ENCODE data around the gene NBPF6.
"Not testable (repeated sequence)": the region's sequence is repeated elsewhere in the genome, so short reads cannot be mapped to it uniquely, and the experiment has no call there.

Gene NBPF6, protein sequence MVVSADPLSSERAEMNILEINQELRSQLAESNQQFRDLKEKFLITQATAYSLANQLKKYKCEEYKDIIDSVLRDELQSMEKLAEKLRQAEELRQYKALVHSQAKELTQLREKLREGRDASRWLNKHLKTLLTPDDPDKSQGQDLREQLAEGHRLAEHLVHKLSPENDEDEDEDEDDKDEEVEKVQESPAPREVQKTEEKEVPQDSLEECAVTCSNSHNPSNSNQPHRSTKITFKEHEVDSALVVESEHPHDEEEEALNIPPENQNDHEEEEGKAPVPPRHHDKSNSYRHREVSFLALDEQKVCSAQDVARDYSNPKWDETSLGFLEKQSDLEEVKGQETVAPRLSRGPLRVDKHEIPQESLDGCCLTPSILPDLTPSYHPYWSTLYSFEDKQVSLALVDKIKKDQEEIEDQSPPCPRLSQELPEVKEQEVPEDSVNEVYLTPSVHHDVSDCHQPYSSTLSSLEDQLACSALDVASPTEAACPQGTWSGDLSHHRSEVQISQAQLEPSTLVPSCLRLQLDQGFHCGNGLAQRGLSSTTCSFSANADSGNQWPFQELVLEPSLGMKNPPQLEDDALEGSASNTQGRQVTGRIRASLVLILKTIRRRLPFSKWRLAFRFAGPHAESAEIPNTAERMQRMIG

DNA sequence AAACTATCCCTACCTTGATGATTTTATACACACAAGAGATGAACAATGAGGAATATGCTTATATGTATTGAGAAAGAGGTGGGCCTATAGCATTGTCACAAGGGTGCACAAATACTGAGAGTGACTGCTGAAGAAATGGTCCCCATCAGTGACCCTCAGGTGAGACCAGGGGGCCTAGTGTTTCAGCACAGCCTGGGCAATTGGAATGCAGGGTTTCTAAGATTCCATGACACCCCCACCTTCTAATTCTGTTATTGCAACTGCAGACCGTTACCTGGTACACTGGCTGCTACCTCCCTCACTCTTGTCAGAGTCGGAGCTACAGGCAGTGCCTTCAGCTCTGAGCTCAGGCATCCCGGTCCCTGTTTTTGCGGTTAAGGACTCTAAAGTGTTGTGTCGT lies at the start of gene NBPF6:
NBPF6 (plus strand) TSS at position 301 of the 400 bp plus-strand sequence. CDS start 259 bp downstream, outside the sequence.
- not testable (repeated sequence) for DNase-seq (ENCODE audit: low spot score)

DNA sequence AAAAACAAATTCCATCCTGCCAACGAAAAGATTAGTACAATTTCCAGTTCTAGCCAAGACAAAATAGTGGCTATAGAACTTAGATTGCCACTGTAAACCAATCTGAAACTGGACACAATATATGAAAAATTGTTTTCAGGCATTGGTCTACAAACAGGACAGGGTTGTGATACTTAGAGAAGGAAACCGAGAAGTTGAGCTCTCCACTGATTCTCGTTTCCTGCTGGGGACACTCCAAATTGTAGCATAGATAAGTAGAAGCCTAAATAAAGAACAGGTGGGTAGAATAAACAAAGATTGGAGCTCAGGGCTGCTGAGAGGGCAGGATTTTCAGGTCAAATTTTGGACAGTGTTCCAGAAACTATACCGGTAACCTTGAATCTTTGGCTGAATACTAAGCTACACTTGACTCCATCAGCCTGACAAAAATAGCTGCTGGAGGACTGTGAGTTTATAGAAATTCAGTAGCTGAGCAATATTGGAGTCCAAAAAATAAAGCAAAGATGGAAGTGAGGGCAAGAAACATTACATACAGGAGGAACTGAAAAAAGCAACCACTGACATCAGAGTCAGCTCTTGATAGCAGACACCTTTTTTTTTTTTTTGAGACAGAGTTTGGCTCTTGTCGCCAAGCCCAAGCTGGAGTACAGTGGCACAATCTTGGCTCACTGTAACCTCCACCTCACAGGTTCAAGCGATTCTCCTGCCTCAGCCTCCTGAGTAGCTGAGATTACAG lies 38.9 kb upstream of the NBPF6 start:
- DNase-seq (ENCODE audit: low spot score), result not testable (repeated sequence)

DNA sequence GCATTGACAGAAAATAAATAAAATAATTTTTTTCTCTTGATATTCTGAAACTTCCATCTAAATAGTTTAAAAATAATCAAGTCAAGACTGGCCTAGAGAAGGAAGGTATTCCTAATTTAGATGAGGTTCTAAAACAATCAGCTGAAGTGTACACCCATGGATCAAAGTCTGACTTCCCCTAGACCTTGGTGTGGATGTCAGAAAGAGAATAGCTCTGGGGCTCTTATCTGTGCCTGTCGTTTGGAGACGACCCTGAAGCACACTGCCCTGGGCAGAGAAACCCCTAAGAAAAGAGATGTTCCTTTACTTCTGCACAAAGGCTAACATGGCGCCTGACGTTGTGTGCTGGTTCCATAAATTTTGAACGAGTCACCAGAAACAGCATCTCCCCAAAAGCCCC lies 30.0 kb upstream of the NBPF6 start:
- not testable (repeated sequence) for DNase-seq (ENCODE audit: low spot score)

DNA sequence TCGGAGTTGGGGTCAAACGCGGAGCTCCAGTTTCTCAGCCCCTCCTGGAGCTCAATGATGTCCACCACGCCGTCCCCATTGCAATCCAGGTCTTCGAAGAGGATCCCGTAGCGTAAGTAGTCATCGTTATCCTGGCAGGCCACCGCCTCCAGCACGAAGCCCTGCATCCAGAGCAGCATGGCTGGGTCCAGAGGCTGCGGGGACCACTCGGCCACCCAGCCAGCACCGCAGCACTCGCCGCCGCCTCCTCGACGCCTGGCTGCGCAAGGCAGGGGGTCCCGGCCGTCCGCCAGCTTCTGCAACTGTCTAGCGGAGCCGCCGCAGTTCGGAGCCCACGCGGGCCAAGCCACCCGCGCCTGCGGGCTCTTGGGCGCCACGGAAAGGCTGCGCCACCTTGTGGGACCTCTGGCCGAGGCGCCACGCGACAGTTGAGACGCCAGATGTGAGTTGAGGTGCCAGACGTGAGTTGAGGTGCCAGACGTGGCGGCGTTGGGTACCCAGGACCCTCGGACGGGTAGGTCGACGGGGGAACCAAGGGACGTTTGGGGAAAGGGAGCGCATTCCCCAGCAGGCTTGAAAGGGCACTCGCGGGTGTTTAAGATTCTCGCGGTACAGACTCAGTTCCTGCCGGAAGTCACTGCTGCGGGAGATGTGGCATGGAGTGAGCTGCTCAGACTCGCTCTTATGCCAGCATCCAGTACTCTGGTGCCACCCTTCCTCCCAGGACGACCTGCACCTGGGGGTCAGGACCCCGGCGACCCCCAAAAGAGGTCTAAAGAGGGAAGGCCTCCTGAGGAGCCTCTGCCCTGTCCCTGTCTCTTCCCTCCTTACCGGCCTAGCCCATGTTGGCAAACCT lies 28.9 kb upstream of the NBPF6 start:
- not testable (repeated sequence) for DNase-seq (ENCODE audit: low spot score)

DNA sequence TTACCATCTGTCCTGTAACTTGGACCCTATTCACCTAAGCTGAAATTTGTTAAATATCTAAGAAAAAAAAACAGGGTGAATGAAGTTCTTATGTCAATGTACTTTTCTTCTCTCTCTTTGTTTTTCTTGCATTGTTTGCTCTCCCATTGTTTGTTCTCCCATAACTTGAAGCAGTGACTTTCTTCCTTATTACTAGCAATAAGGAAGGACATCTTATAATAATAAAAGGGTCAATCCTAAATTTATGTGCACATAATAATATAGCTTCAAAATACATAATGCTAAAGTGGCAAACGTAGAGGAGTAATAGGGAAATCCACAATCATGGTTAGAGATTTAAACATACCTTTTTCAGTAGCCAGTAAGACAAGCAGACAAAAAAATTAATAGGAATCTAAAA lies 23.3 kb upstream of the NBPF6 start:
- DNase-seq (ENCODE audit: low spot score), result not testable (repeated sequence)

DNA sequence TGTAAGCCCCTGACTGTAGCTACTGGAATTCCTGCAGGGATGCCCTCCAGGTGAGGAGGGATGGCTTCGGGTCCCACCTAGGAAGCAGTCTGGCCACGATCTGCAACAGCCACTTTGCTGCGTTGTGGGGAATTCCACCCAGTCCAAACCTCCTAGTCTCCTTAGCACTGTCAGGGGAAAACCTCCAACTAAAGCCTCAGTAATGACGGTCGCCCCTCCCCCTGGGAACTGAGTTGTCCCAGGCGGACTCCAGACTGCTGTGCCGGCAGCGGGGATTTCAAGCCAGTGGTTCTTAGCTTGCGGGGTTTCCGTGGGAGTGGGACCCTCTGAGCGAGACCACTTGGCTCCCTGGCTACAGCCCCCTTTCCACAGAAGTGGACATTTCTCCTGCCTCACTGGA lies 18.1 kb upstream of the NBPF6 start:
- not testable (repeated sequence) for DNase-seq (ENCODE audit: low spot score)

DNA sequence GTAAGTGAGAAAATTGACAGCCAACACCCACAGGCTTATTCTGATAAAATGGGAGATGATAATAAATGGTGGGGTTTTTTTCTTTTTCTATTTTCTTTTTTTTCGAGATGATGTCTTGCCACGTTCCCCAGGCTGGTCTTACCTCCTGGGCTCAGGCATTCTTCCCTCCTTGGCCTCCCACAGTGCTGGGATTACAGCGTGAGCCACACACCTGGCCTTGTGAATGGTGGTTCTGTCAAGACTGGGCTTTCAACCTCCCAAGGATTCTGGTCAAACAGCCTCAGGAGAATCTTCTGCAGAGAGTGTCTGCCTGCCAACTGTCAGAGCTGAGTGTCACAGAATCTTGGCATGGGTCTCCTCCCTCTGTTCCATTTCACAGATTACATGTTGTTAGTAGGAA lies 16.7 kb upstream of the NBPF6 start:
- not testable (repeated sequence) for DNase-seq (ENCODE audit: low spot score)

DNA sequence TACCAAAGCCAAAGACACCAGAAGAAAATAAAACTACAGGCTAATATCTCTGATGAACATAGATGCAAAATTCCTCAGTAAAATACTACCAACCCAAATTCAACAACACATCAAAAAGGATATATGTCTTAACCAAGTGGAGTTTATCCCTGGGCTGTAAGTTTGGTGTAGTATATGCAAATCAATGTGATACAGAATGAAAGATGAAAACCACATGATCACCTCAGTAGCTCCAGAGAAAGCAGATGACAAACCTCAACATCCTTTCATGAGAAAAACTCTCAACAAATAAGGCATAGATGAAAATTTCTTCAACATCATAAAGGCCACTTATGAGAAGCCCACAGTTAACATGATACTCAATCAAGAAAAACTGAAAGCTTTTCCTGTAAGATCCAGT lies 11.6 kb upstream of the NBPF6 start:
- not testable (repeated sequence) for DNase-seq (ENCODE audit: low spot score)

DNA sequence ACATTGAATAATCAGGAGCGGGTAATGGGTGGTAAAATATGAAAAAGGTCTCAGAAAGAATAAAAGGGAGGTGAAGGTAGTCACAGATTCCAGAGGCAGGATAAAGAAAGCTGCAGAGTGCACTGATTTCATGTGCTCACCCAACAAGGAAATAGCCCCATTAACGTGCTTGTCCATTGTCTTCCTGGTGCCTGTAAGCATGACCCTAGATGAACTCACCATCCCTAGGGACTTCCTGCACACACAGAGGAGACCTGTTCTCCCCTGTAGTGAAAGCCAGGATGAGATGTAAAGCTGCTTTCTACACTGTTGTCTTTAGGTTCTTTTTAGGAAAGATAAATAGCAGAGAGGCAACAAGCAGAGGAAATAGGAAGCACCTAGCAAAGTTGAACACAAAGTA lies 4.4 kb downstream of the NBPF6 start:
- not testable (repeated sequence) for DNase-seq (ENCODE audit: low spot score)

DNA sequence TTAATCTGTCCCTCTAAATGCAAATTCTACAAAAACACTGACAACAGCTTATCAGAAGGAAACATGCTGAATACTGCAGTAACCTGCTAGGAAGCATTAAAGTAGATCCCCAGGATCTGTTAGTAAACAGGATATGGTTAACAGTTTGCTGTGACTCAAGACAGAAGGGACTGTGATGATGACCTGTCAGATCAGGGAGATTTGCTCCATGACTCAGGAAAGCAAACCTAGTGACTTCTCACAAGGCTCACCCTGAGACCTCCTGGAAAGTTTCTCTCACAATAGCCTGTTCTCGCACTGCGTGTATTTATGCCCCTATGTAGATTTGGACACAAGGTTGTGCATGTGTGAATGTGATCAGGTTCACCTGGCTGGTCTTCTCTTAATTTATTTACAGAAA lies 8.5 kb downstream of the NBPF6 start:
- not testable (repeated sequence) for DNase-seq (ENCODE audit: low spot score)

DNA sequence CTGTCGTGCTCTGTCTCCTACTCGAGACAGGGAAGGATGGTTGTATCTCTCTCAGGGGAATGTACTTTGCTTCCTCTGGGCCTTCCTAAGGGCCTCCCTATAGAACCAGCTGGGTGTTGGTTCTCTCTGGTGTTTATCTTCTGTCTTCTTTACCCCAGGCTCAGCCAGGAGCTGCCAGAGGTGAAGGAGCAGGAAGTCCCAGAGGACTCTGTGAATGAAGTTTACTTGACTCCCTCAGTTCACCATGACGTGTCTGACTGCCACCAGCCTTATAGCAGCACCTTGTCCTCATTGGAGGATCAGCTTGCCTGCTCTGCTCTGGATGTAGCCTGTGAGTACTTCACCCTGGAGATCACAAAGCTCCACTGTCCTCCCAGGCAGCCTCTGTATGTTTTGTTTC lies 11.6 kb downstream of the NBPF6 start:
- not testable (repeated sequence) for DNase-seq (ENCODE audit: low spot score)

DNA sequence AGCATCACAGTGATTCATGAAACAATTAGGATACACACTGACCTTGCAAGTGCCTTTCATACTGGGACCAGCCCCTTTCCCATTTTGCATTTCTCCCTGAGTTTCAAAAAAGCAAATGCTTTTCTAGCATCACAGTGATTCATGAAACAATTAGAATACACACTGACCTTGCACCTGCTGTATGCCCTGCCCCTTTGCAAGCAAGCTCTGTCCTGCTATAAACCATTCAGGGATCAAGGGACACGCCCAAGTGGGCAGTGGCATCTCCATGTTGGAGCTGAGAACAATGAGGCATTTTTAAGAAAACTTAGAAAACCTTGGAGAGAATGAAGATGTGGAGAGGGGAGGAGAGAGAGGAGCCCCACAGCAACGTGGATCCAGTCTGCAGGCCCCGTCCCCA lies 13.8 kb downstream of the NBPF6 start:
- DNase-seq (ENCODE audit: low spot score), result not testable (repeated sequence)

DNA sequence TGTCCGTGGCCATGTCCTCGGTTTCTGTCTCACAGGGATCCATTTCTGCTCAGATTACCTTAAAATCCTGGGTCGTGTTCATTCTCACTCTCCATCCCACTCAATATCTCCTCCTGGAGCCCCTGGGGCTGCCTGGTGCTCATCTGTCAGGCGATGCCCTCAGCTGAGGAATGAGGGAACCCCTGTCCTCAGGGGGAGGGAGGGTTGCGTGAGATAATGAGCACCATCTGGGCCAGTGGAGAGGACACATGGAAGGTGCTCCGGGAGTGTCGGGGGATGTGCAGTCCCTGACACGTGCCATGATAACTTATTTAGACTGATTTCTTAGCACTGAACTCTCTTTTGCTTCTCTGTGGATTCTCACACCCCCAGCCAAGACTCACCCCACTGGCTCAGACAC lies 16.0 kb downstream of the NBPF6 start:
- not testable (repeated sequence) for DNase-seq (ENCODE audit: low spot score)

DNA sequence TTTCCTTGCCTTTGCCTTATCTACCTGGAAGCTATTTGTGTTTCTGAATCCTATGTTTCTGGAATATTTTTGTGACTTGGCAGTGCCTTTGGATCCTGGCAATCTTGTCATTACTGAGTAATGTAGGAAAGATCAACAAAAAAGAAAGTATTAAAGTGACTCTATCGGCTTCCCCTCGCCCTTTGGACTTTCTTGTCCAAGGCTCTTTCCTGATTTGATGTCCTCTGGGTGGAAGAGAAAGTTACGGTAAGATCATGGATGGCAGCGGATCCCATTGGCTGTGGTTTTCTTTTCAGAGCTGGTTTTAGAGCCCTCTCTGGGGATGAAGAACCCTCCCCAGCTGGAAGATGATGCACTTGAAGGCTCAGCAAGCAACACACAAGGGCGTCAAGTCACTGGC lies 17.0 kb downstream of the NBPF6 start:
- not testable (repeated sequence) for DNase-seq (ENCODE audit: low spot score)

DNA sequence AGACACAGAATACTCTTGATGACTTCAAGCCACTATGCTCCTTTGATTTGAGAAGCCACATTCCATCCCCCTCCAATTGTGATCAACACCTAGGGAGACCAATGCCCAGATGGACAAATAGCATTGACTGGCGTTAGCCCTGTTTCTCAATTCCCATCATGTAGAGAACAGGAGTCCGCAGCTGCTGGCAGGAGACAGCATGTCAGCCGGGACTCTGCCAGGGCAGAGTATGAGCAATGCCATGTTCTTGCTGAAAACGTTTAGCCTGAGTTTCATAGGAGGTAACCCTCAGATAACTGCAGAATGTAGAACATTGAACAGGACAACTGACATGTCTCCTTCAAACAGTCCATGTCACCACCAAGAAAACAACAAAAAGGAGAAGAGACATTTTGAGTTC lies 20.6 kb downstream of the NBPF6 start:
- DNase-seq (ENCODE audit: low spot score), result not testable (repeated sequence)

DNA sequence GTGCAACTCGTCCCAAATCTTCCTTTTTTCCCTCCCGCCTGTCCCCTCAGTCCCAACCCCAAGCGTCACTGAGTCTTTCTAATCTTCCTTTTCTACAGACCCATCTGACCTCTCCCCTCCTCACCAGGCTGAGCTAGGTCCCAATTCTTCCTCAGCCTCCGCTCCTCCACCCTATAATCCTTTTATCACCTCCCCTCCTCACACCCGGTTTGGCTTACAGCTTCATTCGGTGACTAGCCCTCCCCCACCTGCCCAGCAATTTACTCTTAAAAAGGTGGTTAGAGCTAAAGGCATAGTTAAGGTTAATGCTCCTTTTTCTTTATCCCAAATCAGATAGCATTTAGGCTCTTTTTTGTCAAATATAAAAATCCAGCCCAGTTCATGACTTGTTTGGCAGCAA lies 24.4 kb downstream of the NBPF6 start:
- DNase-seq (ENCODE audit: low spot score), result not testable (repeated sequence)

DNA sequence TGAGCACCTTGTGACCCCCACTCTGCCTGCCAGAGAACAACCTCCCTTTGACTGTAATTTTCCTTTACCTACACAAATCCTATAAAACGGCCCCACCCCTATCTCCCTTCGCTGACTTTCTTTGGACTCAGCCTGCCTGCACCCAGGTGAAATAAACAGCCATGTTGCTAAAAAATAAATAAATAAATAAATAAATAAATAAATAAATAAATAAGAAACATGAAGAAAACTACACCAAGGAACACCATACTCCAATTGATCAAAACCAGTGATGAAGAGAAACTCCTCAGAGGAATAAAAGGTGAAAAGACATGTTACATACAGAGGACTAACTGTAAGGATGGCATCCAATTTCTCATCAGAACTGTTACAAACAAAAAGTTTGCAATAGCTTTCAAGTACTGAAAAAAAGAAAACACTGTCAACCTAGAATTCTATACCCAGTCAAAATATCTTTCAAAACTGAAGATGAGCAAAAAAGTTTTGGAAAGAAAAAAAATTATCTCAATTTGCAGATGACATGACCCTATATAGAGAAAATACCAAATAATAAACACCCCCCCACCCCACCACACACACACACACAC lies 28.4 kb downstream of the NBPF6 start:
- no peak for DNase-seq (ENCODE audit: low spot score)

DNA sequence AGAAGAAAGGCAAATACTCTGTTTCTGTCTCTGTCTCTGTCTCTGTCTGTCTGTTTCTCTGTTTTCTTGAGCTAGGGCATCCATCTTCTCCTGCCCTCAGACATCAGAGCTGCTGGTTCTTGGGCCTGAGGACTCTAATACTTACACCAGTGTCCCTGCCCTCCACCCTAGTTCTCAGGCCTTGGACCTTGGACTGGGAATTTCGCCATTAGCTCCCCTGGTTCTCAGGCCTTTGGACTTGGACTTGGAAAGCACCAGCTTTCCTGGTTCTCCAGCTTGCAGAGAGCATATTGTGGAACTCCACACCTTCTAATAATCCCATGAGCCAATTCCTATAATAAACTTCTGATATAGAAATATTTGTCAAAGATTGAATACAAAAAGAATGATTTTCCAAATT lies 32.6 kb downstream of the NBPF6 start:
- DNase-seq (ENCODE audit: low spot score), result no peak

DNA sequence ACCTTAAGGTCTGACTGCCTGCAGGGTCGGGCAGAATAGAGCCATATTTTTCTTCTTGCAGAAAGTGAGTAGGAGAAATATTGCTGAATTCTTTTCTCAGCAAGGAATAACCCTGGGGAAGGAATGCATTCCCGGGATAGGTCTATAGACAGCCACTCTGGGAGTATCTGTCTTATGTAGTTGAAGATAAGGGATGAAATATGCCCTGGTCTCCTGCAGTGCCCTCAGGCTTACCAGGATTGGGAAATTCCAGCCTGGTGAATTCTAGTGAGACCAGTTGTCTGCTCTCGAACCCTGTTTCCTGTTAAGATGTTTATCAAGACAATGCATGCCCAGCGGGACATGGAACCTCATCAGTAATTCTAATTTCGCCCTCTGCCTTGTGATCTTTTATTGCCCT lies 35.8 kb downstream of the NBPF6 start:
- not testable (repeated sequence) for DNase-seq (ENCODE audit: low spot score)

DNA sequence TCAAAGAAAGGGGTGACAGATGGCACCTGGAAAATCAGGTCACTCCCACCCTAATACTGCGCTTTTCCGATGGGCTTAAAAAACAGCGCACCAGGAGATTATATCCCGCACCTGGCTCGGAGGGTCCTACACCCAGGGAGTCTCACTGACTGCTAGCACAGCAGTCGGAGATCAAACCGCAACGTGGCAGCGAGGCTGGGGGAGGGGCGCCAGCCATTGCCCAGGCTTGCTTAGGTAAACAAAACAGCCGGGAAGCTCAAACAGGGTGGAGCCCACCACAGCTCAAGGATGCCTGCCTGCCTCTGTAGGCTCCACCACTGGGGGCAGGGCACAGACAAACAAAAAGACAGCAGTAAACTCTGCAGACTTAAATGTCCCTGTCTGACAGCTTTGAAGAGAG lies 36.6 kb downstream of the NBPF6 start:
- not testable (repeated sequence) for DNase-seq (ENCODE audit: low spot score)

DNA sequence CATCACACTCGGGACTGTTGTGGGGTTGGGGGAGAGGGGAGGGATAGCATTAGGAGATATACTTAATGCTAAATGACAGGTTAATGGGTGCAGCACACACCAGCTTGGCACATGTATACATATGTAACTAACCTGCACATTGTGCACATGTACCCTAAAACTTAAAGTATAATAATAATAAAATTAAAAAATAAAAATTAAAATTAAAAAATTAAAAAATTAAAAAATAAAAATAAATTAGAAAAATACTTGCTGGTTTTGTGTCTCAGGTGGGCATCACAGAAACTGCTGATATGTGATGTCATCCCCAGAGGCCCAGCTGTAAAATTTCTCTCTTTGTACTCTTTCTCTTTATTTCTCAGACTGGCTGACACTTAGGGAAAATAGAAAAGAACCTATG lies 44.9 kb downstream of the NBPF6 start:
- not testable (repeated sequence) for DNase-seq (ENCODE audit: low spot score)
